AG09319 (cell line): ENCODE data around the gene MAFG.

Experiments used
- DNase-seq: peaks from one replicate; pipeline ENCODE4 v3.0.0-alpha.2; 2010; ENCODE audit warnings: low read depth; ENCODE audit errors: extremely low read depth
- CTCF ChIP-seq: IDR thresholded peaks from 2 replicates; pipeline ENCODE4 v1.5.1; 2011; ENCODE audit warnings: low read depth, mild to moderate bottlenecking, inconsistent platforms, low read length, moderate library complexity

The MAFG gene

GRCh38 chr17:81967533-81968395 is 40.2 kb upstream of the MAFG start:
- no peak for DNase-seq

GRCh38 chr17:81967244-81967532 is 39.7 kb upstream of the MAFG start:
- DNase-seq: no peak
- no peak for TF ChIP-seq CTCF

More at GRCh38 chr17:81967533-81968395, 40.2 kb upstream of the MAFG start:
- no peak for TF ChIP-seq CTCF

- no peak for TF ChIP-seq CTCF
- no peak for DNase-seq
Measured at GRCh38 chr17:81966343-81967243, 39.1 kb upstream of the MAFG start.

- no peak for DNase-seq
- no peak for TF ChIP-seq CTCF
Measured at GRCh38 chr17:81964081-81964849, 36.7 kb upstream of the MAFG start.

GRCh38 chr17:81962499-81963441 is 35.2 kb upstream of the MAFG start:
- no peak for TF ChIP-seq CTCF
- DNase-seq: no peak
